GM12878 (cell line): ENCODE results near the gene XRN2. TPM values are rescaled to one million over a fixed set of nuclear protein-coding genes. Genes with fewer than 3 reads are reported as not detected.

Source experiments
- ATAC-seq: fragments of 200-7000 bp; cut with Tn5 transposase; 3 replicates; pipeline ENCODE4 v1.9.1; 2020; ENCODE audit warnings: mild to moderate bottlenecking, moderate library complexity
- BruUV-seq: library from RNA; stranded (reverse); fragments of 400-500 nt; replicated peaks from 2 replicates; lab custom pipeline; 2021; lab: Mats Ljungman, UMichigan
- CTCF ChIA-PET: fragments of 300-600 bp; sonication (Branson Sonifier 250); formaldehyde crosslinking; extraction: SDS; loops from one replicate; lab custom pipeline; 2021; ENCODE audit warnings: inconsistent platforms; lab: Yijun Ruan, JAX
- POLR2A ChIA-PET: fragments of 350-600 bp; formaldehyde crosslinking; extraction: SDS; loops from one replicate; lab custom pipeline; 2021; ENCODE audit warnings: inconsistent platforms; lab: Charles Lee
- RAD21 ChIA-PET: fragments of 300-600 bp; sonication (Branson Sonifier 250); formaldehyde crosslinking; loops from one replicate; lab custom pipeline; 2023; ENCODE audit warnings: antibody characterized with exemption; ENCODE audit not compliant: unreplicated experiment; lab: Charles Lee
- SMC1A ChIA-PET: fragments of 300-600 bp; sonication (Branson Sonifier 250); formaldehyde crosslinking; loops from one replicate; lab custom pipeline; 2023; ENCODE audit not compliant: unreplicated experiment, uncharacterized antibody; lab: Charles Lee
- DNase-seq: peaks from one replicate; pipeline ENCODE4 v3.0.0-alpha.2; 2011; ENCODE audit warnings: low read depth, low spot score
- FAIRE-seq: peaks from 3 replicates; lab custom pipeline; 2011; peaks lifted over from hg19 to GRCh38; lab: Jason Lieb, UNC
- H2AFZ ChIP-seq: 2 replicates; pipeline ENCODE4 v1.6.0; 2011; ENCODE audit warnings: low read depth, low read length, control low read depth; ENCODE audit not compliant: control insufficient read depth
- H3K27ac ChIP-seq: 2 replicates; pipeline ENCODE4 v1.5.1; 2011; ENCODE audit warnings: control low read depth; ENCODE audit not compliant: control insufficient read depth, insufficient read depth
- H3K27me3 ChIP-seq, 2 experiments: replicated peaks in 1 of 2; 2 replicates each; pipeline versions ENCODE4 v1.6.0 to v1.6.1; 2011; ENCODE audit warnings: low read length in 1 of 2; ENCODE audit not compliant: control insufficient read depth in 2 of 2, insufficient read depth in 2 of 2
- H3K36me3 ChIP-seq, 2 experiments: 2 replicates each; pipeline ENCODE4 v1.5.1; 2011; ENCODE audit warnings: low read length in 1 of 2; ENCODE audit not compliant: control insufficient read depth in 2 of 2, insufficient read depth in 2 of 2
- H3K4me1 ChIP-seq: 2 replicates; pipeline ENCODE4 v1.6.1; 2011; ENCODE audit warnings: mild to moderate bottlenecking, low read length, moderate library complexity, mixed read lengths; ENCODE audit not compliant: control insufficient read depth, insufficient read depth
- H3K4me2 ChIP-seq: 2 replicates; pipeline ENCODE4 v1.6.0; 2011; ENCODE audit warnings: control low read depth; ENCODE audit not compliant: control insufficient read depth, insufficient read depth
- H3K4me3 ChIP-seq: fragments of 200-600 bp; sonication (generic); 2 replicates; pipeline ENCODE4 v1.5.1; 2016
- H3K79me2 ChIP-seq: 2 replicates; pipeline ENCODE4 v1.6.0; 2011; ENCODE audit warnings: low read length; ENCODE audit not compliant: control insufficient read depth, insufficient read depth
- H3K9ac ChIP-seq: 2 replicates; pipeline ENCODE4 v1.8.0; 2011; ENCODE audit warnings: low read length, control low read depth, mixed read lengths; ENCODE audit not compliant: control insufficient read depth, insufficient read depth
- H3K9me3 ChIP-seq: replicated peaks from 3 replicates; pipeline ENCODE4 v1.5.1; 2011; ENCODE audit warnings: mild to moderate bottlenecking, low read length; ENCODE audit not compliant: control insufficient read depth, insufficient read depth
- H4K20me1 ChIP-seq: 2 replicates; pipeline ENCODE4 v1.6.0; 2011; ENCODE audit not compliant: control insufficient read depth, insufficient read depth
- CBX5 ChIP-seq: sonication (generic); IDR thresholded peaks from 2 replicates; pipeline ENCODE4 v1.6.1; 2016; ENCODE audit warnings: low read depth, moderate library complexity, mild to moderate bottlenecking, inconsistent platforms
- CREM ChIP-seq: IDR thresholded peaks from 2 replicates; pipeline ENCODE4 v1.6.1; 2014; ENCODE audit warnings: antibody characterized with exemption, low read depth
- EED ChIP-seq: sonication (generic); IDR thresholded peaks from 2 replicates; pipeline ENCODE4 v1.6.1; 2016; ENCODE audit warnings: antibody characterized with exemption, low read depth
- ESRRA ChIP-seq: IDR thresholded peaks from 2 replicates; pipeline ENCODE4 v1.6.1; 2012; ENCODE audit warnings: mild to moderate bottlenecking, low read length, improper control_type of control experiment
- ETV6 ChIP-seq, 2 experiments: fragments of 450-650 bp in 1 of 2; IDR thresholded peaks in 1 of 2; conservative IDR thresholded peaks in 1 of 2; 2 replicates each; pipeline ENCODE4 v1.6.1; 2014; ENCODE audit warnings: antibody characterized with exemption in 1 of 2, borderline replicate concordance in 1 of 2, low read depth in 1 of 2, mild to moderate bottlenecking in 1 of 2, moderate library complexity in 1 of 2
- GATAD2B ChIP-seq: fragments of 450-650 bp; conservative IDR thresholded peaks from 2 replicates; pipeline ENCODE4 v1.6.1; 2017; ENCODE audit warnings: low read depth, mild to moderate bottlenecking, moderate library complexity
- LARP7 ChIP-seq: fragments of 450-650 bp; IDR thresholded peaks from 2 replicates; pipeline ENCODE4 v1.6.1; 2017; ENCODE audit warnings: mild to moderate bottlenecking
- MEF2B ChIP-seq: fragments of 450-650 bp; IDR thresholded peaks from 2 replicates; pipeline ENCODE4 v1.6.1; 2018; ENCODE audit warnings: mild to moderate bottlenecking, moderate library complexity; ENCODE audit not compliant: partially characterized antibody, poor library complexity, severe bottlenecking
- NR2C1 ChIP-seq: fragments of 450-650 bp; IDR thresholded peaks from 2 replicates; pipeline ENCODE4 v1.6.1; 2017; ENCODE audit warnings: antibody characterized with exemption, mild to moderate bottlenecking, moderate library complexity
- SMAD5 ChIP-seq: IDR thresholded peaks from 2 replicates; pipeline ENCODE4 v1.6.1; 2016; ENCODE audit warnings: antibody characterized with exemption, low read depth
- SREBF1 ChIP-seq: IDR thresholded peaks from 2 replicates; pipeline ENCODE4 v1.6.1; 2012; ENCODE audit warnings: mild to moderate bottlenecking, low read length
- TCF12 ChIP-seq: IDR thresholded peaks from 2 replicates; pipeline ENCODE4 v1.6.1; 2011; ENCODE audit warnings: low read depth, mild to moderate bottlenecking, low read length
- WGBS: methylation state at CpG from one replicate; pipeline ENCODE4 v1.1.6; 2016; ENCODE audit warnings: low lambda C conversion rate; ENCODE audit not compliant: insufficient replicate concordance, insufficient coverage; ENCODE audit errors: missing lambda C conversion rate; 5-methylcytosine and 5-hydroxymethylcytosine counted together
- in situ Hi-C: fragments of 300-500 bp; cut with MboI; formaldehyde crosslinking; loops from 9 replicates; pipeline ENCODE4 v1.14.3; 2018; ENCODE audit warnings: mixed read lengths
- intact Hi-C: fragments of 100-400 bp; cut with micrococcal nuclease; formaldehyde crosslinking; loops from one replicate; pipeline ENCODE4 v1.14.2; 2022; ENCODE audit not compliant: unreplicated experiment
- polyA plus RNA-seq, 11 experiments: library from polyadenylated mRNA; depleted of rRNA in 4 of 11; unstranded in 6 of 11; stranded (reverse) in 5 of 11; fragments of >200 nt; fragmentation: Nextera tagmentation in 4 of 11; fragmentation: Illumina TruSeq in 1 of 11; extraction: Ambion mirVana in 4 of 11; extraction: Trizol in 1 of 11; gene quantifications; 1 replicate in 1 of 11; 2 replicates in 10 of 11; pipeline versions ENCODE4 v1.2.1 to v1.2.3, GENCODE V29; 2011 to 2016; ENCODE audit warnings: inconsistent platforms in 2 of 11, missing spikeins in 2 of 11, low read depth in 1 of 11
- total RNA-seq, 4 experiments: library from RNA; depleted of rRNA in 3 of 4; stranded (reverse); fragments of >200 nt in 3 of 4; fragmentation: Illumina TruSeq in 1 of 4; extraction: Trizol in 1 of 4; gene quantifications; 2 replicates each; pipeline versions ENCODE4 v1.2.1 to v1.2.3, GENCODE V29; 2013 to 2021
- TF ChIP-seq, protein P1 (sequence below): IDR thresholded peaks from 2 replicates; pipeline ENCODE4 v1.6.1; 2011; ENCODE audit warnings: mild to moderate bottlenecking, low read depth, low read length, moderate library complexity; ENCODE audit not compliant: insufficient replicate concordance
- TF ChIP-seq, protein P2 (sequence below): IDR thresholded peaks from 2 replicates; pipeline ENCODE4 v1.6.1; 2012; ENCODE audit warnings: improper control_type of control experiment, low read depth, low read length; ENCODE audit not compliant: insufficient replicate concordance
- TF ChIP-seq, protein P3 (sequence below): fragments of 450-650 bp; formaldehyde crosslinking; IDR thresholded peaks from 2 replicates; pipeline ENCODE4 v1.4.0; 2020; ENCODE audit warnings: mild to moderate bottlenecking, moderate library complexity

XRN2 gene
- total and polyA plus RNA-seq, 10 of the 15 experiments (the other 5 are each of a cell fraction or from before 2014, with no cell fraction given) = 59.7 to 97.8 (median 75.6) TPM

DNA sequence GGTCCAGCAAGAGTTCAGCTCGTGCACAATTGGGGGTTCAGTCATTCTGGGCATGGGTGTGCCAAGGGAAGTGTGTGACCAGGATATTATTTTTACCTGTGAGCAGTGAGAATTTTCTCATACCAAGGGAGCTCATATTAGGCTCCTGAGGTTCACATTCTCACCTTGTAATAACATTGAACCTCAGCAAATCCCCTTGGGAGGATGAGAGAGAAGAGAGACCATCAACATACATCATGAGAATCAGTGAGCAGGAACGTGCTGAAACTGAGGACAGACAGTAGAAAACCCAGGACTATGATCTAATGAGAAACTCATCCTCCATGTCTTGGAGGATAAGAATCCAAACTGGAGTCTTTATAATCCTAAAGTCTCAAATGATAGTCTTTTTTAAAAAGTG lies 33.4 kb upstream of the XRN2 start:
- ChIA-PET POLR2A (interaction anchor here (0.6 kb wide), 1 partner anchor 35 kb away, joined by 7 read pairs; no protein-coding TSS in a partner anchor), SMC1A (interaction anchor here (0.8 kb wide), 1 partner anchor 37 kb away, joined by 4 read pairs; no protein-coding TSS in a partner anchor), RAD21 (no interaction called here)
- Histone ChIP-seq H3K9me3 (peaks cover 4% of the 10 kb centered on the region; the same call in 1 of the 3 replicates), H3K27me3 (no peaks in the 10 kb centered on the region; a peak in 1 of 4 replicates), H3K27ac (no peak overlapping the region), H3K4me1 (peaks cover 30% of the 10 kb centered on the region), H3K4me3 (no peak overlapping the region), H3K36me3 (no peaks in the 10 kb centered on the region)
- intact Hi-C loops = no loop called here
- FAIRE-seq (no peak), ATAC-seq (no peak)
- in situ Hi-C loops = no loop called here
- TF ChIP-seq SMAD5 = no peak
- TF ChIP-seq EED = no peak
- no peak for TF ChIP-seq TCF12
- TF ChIP-seq SREBF1 = no peak
- no peak for TF ChIP-seq ESRRA
- TF ChIP-seq, protein P1, sequence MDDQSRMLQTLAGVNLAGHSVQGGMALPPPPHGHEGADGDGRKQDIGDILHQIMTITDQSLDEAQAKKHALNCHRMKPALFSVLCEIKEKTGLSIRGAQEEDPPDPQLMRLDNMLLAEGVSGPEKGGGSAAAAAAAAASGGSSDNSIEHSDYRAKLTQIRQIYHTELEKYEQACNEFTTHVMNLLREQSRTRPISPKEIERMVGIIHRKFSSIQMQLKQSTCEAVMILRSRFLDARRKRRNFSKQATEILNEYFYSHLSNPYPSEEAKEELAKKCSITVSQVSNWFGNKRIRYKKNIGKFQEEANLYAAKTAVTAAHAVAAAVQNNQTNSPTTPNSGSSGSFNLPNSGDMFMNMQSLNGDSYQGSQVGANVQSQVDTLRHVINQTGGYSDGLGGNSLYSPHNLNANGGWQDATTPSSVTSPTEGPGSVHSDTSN = no peak
- no peak for TF ChIP-seq ETV6 (conservative IDR thresholded peaks at IDR 0.05 in 1 of 2, IDR thresholded peaks at IDR 0.05 in 1 of 2; ENCODE audit: borderline replicate concordance in 1 of 2, low read depth in 1 of 2)
- TF ChIP-seq GATAD2B = 0 out of 2 replicates have a peak, but pooled peaks have one; percentile 34
- TF ChIP-seq, protein P2, sequence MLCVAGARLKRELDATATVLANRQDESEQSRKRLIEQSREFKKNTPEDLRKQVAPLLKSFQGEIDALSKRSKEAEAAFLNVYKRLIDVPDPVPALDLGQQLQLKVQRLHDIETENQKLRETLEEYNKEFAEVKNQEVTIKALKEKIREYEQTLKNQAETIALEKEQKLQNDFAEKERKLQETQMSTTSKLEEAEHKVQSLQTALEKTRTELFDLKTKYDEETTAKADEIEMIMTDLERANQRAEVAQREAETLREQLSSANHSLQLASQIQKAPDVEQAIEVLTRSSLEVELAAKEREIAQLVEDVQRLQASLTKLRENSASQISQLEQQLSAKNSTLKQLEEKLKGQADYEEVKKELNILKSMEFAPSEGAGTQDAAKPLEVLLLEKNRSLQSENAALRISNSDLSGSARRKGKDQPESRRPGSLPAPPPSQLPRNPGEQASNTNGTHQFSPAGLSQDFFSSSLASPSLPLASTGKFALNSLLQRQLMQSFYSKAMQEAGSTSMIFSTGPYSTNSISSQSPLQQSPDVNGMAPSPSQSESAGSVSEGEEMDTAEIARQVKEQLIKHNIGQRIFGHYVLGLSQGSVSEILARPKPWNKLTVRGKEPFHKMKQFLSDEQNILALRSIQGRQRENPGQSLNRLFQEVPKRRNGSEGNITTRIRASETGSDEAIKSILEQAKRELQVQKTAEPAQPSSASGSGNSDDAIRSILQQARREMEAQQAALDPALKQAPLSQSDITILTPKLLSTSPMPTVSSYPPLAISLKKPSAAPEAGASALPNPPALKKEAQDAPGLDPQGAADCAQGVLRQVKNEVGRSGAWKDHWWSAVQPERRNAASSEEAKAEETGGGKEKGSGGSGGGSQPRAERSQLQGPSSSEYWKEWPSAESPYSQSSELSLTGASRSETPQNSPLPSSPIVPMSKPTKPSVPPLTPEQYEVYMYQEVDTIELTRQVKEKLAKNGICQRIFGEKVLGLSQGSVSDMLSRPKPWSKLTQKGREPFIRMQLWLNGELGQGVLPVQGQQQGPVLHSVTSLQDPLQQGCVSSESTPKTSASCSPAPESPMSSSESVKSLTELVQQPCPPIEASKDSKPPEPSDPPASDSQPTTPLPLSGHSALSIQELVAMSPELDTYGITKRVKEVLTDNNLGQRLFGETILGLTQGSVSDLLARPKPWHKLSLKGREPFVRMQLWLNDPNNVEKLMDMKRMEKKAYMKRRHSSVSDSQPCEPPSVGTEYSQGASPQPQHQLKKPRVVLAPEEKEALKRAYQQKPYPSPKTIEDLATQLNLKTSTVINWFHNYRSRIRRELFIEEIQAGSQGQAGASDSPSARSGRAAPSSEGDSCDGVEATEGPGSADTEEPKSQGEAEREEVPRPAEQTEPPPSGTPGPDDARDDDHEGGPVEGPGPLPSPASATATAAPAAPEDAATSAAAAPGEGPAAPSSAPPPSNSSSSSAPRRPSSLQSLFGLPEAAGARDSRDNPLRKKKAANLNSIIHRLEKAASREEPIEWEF = peak; percentile 16
- TF ChIP-seq LARP7 = no peak
- TF ChIP-seq CREM = no peak
- no peak for TF ChIP-seq NR2C1
- TF ChIP-seq, protein P3, sequence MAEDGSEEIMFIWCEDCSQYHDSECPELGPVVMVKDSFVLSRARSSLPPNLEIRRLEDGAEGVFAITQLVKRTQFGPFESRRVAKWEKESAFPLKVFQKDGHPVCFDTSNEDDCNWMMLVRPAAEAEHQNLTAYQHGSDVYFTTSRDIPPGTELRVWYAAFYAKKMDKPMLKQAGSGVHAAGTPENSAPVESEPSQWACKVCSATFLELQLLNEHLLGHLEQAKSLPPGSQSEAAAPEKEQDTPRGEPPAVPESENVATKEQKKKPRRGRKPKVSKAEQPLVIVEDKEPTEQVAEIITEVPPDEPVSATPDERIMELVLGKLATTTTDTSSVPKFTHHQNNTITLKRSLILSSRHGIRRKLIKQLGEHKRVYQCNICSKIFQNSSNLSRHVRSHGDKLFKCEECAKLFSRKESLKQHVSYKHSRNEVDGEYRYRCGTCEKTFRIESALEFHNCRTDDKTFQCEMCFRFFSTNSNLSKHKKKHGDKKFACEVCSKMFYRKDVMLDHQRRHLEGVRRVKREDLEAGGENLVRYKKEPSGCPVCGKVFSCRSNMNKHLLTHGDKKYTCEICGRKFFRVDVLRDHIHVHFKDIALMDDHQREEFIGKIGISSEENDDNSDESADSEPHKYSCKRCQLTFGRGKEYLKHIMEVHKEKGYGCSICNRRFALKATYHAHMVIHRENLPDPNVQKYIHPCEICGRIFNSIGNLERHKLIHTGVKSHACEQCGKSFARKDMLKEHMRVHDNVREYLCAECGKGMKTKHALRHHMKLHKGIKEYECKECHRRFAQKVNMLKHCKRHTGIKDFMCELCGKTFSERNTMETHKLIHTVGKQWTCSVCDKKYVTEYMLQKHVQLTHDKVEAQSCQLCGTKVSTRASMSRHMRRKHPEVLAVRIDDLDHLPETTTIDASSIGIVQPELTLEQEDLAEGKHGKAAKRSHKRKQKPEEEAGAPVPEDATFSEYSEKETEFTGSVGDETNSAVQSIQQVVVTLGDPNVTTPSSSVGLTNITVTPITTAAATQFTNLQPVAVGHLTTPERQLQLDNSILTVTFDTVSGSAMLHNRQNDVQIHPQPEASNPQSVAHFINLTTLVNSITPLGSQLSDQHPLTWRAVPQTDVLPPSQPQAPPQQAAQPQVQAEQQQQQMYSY (CRISPR knock-in tag) = no peak
- TF ChIP-seq CBX5 = no peak
- TF ChIP-seq MEF2B = peak; percentile 87
- TF ChIP-seq, all 136 proteins: peak for 3
- CTCF ChIA-PET = interaction anchor here (0.5 to 1.9 kb wide), 2 partner anchors 34 to 408 kb away, joined by 3 to 6 read pairs; no protein-coding TSS in a partner anchor
- H3K9ac ChIP-seq = no peak overlapping the region
- no peak for DNase-seq
- no peak overlapping the region for H2AFZ ChIP-seq
- no peaks in the 10 kb centered on the region for H3K79me2 ChIP-seq
- 5% methylated on average over 2 of the region's 2 CpGs for WGBS
- no TSS peak for BruUV-seq
- H4K20me1 ChIP-seq = no peaks in the 10 kb centered on the region
- no peak overlapping the region for H3K4me2 ChIP-seq
